ENCODE measurements around the gene APPBP2. TPM values are rescaled to one million over a fixed set of nuclear protein-coding genes. Genes with fewer than 3 reads are reported as not detected.

Gene APPBP2
- total RNA-seq, 1 donor from 2014 or later: 51.7 TPM

DNA sequence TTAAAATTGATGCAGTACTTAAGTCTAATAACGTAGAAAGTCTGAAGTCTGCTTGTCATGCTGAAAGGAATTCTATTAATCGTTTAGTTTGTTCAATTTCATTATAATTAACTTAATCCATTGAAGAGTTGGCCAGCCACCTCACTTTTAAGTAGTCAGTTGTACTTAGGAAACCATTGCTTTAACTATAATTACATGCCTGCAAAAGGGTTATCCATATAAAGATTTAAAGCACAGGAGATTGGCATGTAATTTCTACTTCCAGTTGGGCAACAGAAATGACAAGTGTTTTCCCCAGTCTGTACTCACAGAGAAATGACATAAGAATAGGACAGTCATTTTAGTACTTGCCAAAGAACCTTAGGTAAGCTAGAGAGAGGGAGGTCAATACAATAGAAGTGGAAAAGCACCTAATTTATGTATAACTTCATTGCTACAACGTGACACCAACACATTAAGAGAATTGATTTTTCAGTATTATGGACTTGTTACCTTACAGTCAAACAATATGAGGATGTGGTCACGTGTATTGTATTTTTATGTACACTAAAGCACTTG, 130.5 kb downstream of the APPBP2 start:
- TF ChIP-seq, protein P1, sequence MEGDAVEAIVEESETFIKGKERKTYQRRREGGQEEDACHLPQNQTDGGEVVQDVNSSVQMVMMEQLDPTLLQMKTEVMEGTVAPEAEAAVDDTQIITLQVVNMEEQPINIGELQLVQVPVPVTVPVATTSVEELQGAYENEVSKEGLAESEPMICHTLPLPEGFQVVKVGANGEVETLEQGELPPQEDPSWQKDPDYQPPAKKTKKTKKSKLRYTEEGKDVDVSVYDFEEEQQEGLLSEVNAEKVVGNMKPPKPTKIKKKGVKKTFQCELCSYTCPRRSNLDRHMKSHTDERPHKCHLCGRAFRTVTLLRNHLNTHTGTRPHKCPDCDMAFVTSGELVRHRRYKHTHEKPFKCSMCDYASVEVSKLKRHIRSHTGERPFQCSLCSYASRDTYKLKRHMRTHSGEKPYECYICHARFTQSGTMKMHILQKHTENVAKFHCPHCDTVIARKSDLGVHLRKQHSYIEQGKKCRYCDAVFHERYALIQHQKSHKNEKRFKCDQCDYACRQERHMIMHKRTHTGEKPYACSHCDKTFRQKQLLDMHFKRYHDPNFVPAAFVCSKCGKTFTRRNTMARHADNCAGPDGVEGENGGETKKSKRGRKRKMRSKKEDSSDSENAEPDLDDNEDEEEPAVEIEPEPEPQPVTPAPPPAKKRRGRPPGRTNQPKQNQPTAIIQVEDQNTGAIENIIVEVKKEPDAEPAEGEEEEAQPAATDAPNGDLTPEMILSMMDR (IDR thresholded peaks at IDR 0.05): no peak
- Mint-ChIP-seq H3K36me3 (ENCODE audit: unreplicated experiment) (no peaks in the 10 kb centered on the region), H3K9me3 (ENCODE audit: unreplicated experiment) (no peaks in the 10 kb centered on the region), H3K4me1 (ENCODE audit: unreplicated experiment) (peaks cover 12% of the 10 kb centered on the region), H3K27me3 (ENCODE audit: unreplicated experiment) (no peaks in the 10 kb centered on the region), H3K4me3 (ENCODE audit: unreplicated experiment) (no peak overlapping the region), H3K27ac (ENCODE audit: unreplicated experiment) (no peak overlapping the region)
- no peak for DNase-seq (ENCODE audit: extremely low spot score, unreplicated experiment)

DNA sequence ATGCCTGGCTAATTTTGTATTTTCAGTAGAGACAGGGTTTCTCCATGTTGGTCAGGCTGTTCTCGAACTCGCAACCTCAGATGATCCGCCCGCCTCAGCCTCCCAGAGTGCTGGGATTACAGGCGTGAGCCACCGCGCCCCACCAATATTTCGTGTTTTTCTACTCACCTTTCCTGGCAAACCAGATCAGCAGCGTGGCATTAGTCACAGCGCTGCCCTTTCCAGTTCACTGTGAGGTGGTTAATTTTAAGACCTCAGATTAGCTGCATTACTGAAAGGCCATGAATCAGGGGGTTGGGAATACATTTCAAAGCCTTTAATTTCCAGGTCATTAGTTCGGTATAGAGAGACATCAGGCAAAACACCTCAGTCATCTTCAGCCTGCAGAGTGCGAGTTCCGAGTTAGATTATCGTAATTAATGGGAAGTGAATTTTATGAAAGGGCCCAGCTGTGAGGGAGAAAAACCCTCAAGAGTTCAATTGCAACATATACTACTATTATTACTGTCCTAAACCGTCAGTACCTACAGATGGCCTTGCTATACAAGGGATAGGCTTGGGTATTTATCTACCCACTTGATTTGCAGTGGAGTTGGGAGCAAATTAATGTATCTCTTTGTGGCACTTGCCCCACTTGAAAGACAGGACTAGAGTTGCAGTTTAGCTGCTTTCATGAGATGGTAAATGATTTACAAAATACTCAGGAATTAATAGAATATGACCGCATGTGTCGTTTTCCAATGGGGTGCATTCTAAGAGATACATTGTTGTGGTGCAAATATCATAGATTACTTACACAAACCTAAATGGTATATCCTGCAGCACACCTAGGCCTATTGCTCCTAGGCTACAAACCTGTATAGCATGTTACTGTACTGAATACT, 132.0 kb downstream of the APPBP2 start:
- Mint-ChIP-seq H3K4me3 (ENCODE audit: unreplicated experiment) (no peak overlapping the region), H3K27ac (ENCODE audit: unreplicated experiment) (no peak overlapping the region), H3K9me3 (ENCODE audit: unreplicated experiment) (no peaks in the 10 kb centered on the region), H3K27me3 (ENCODE audit: unreplicated experiment) (no peaks in the 10 kb centered on the region), H3K36me3 (ENCODE audit: unreplicated experiment) (no peaks in the 10 kb centered on the region), H3K4me1 (ENCODE audit: unreplicated experiment) (peaks cover 22% of the 10 kb centered on the region)
- no peak for DNase-seq (ENCODE audit: extremely low spot score, unreplicated experiment)
- TF ChIP-seq, protein P1 (IDR thresholded peaks at IDR 0.05): no peak

Other genes with a start within 250 kb of the APPBP2 start
- gene USP32, start 134.1 kb downstream of the APPBP2 start, total RNA-seq: 53.6 TPM in 2 replicates
- gene CHCT1, start 103.8 kb downstream of the APPBP2 start, total RNA-seq: not detected in 2 replicates
- 21.1 and 22.1 TPM in 2 replicates for gene PPM1D, start 74.0 kb upstream of the APPBP2 start, total RNA-seq
- gene BCAS3, start 151.6 kb upstream of the APPBP2 start, total RNA-seq: 35.7 and 43.4 TPM in 2 replicates